Common myeloid progenitor, CD34-positive (primary cell): Measurements from ENCODE around the gene KLK11.

Experiments used
- CTCF ChIA-PET: fragments of 350-600 bp; sonication (Branson Sonifier 250); formaldehyde crosslinking; loops from one replicate; lab custom pipeline; 2021; ENCODE audit warnings: antibody characterized with exemption; lab: Charles Lee
- POLR2A ChIA-PET: fragments of 350-600 bp; sonication (Branson Sonifier 250); formaldehyde crosslinking; loops from one replicate; lab custom pipeline; 2021; ENCODE audit warnings: antibody characterized with exemption; lab: Charles Lee
- DNase-seq, 3 donors: peaks; one replicate each; pipeline versions ENCODE4 v3.0.0 to v3.0.0-alpha.2; 2013
- H3K27ac ChIP-seq, 2 experiments: 1 replicate in 1 of 2; 2 replicates in 1 of 2; pipeline ENCODE4 v1.7.0; 2013; ENCODE audit warnings: inconsistent platforms in 2 of 2, low read length in 2 of 2, mild to moderate bottlenecking in 2 of 2, low read depth in 1 of 2, moderate library complexity in 1 of 2; ENCODE audit not compliant: severe bottlenecking in 2 of 2, insufficient read depth in 1 of 2, poor library complexity in 1 of 2
- H3K27me3 ChIP-seq, 5 experiments: replicated peaks in 2 of 5; 1 replicate in 3 of 5; 2 replicates in 2 of 5; pipeline versions ENCODE4 v1.6.1 to v1.7.0; 2013; ENCODE audit warnings: low read length in 4 of 5, mild to moderate bottlenecking in 2 of 5, moderate library complexity in 2 of 5, inconsistent platforms in 1 of 5; ENCODE audit not compliant: insufficient read depth in 5 of 5, control insufficient read depth in 4 of 5
- H3K36me3 ChIP-seq, 4 experiments: 1 replicate in 2 of 4; 2 replicates in 2 of 4; pipeline versions ENCODE4 v1.6.1 to v1.7.0; 2013; ENCODE audit warnings: low read length in 3 of 4, control low read depth in 1 of 4, mild to moderate bottlenecking in 1 of 4; ENCODE audit not compliant: control insufficient read depth in 4 of 4, insufficient read depth in 4 of 4
- H3K4me1 ChIP-seq, 4 experiments: 1 replicate in 3 of 4; 2 replicates in 1 of 4; pipeline versions ENCODE4 v1.6.1 to v1.7.1; 2013; ENCODE audit warnings: low read length in 3 of 4, mild to moderate bottlenecking in 3 of 4, control low read depth in 1 of 4, inconsistent platforms in 1 of 4, moderate library complexity in 1 of 4; ENCODE audit not compliant: control insufficient read depth in 4 of 4, insufficient read depth in 4 of 4; ENCODE audit errors: control extremely low read depth in 1 of 4
- H3K4me3 ChIP-seq, 7 experiments: 1 replicate in 4 of 7; 2 replicates in 3 of 7; pipeline versions ENCODE4 v1.5.1 to v1.7.0; 2013; ENCODE audit warnings: mild to moderate bottlenecking in 7 of 7, low read length in 6 of 7, moderate library complexity in 6 of 7, inconsistent platforms in 2 of 7, low read depth in 2 of 7, control low read depth in 1 of 7; ENCODE audit not compliant: insufficient read depth in 4 of 7, control insufficient read depth in 1 of 7; ENCODE audit errors: extremely low read depth in 1 of 7
- H3K9me3 ChIP-seq, 5 experiments: 1 replicate in 4 of 5; 2 replicates in 1 of 5; pipeline versions ENCODE4 v1.6.1 to v1.7.1; 2013; ENCODE audit warnings: low read length in 4 of 5, mild to moderate bottlenecking in 2 of 5, inconsistent platforms in 1 of 5, low read depth in 1 of 5, moderate library complexity in 1 of 5; ENCODE audit not compliant: control insufficient read depth in 4 of 5, insufficient read depth in 2 of 5; ENCODE audit errors: control extremely low read depth in 1 of 5
- WGBS: methylation state at CpG from one replicate; pipeline ENCODE4 v1.1.5; 2013; ENCODE audit not compliant: insufficient coverage; 5-methylcytosine and 5-hydroxymethylcytosine counted together

KLK11 gene

DNA sequence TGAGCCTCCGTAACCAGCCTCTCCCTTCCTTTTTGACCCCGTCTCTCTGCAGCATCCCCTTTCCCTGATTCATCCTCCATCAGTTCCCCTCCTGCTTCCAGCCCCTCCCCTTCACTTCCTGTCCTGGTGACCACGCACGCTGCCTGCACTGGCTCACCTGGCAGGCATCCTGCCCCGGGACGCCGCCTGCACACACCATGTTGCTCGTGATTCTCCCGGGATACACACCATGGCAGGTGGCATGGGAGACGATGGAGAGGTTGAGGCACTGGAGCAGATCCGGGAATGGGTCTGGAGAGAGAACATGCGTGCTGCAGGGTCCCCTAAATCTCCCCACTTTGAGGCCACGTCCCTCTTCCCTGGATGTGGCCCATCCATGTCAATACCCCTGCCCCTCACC lies 4.2 kb upstream of the KLK11 start:
- ChIA-PET CTCF (no interaction called here), POLR2A (no interaction called here)
- WGBS = 87% methylated on average over 10 of the region's 13 CpGs
- Histone ChIP-seq H3K4me3 (no peak overlapping the region), H3K36me3 (no peaks in the 10 kb centered on the region), H3K27ac (no peak overlapping the region), H3K4me1 (no peaks in the 10 kb centered on the region), H3K9me3 (no peaks in the 10 kb centered on the region), H3K27me3 (peaks cover 0 to 53% (median 4%) of the 10 kb centered on the region in 5 experiments)
- no peak for DNase-seq

DNA sequence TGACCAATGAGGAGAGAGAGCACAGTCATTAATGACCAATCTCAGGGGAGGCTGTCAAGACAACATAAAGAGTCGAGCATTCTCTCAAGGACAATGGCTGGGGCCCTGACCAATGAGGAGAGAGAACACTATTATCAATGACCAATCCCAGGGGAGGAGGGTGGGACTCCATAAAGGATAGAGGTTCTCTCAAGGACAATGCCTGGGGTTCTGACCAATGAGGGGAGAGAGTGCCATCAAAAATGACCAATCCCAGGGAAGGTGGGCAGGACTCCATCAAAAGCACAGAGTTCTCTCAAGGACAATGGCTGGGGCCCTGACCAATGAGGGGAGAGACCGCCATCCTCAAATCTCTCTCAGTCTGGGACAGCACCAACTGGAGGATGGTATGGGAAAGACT lies 3.3 kb upstream of the KLK11 start:
- H3K27me3 ChIP-seq = peaks cover 0 to 56% (median 5%) of the 10 kb centered on the region in 5 experiments
- 91% methylated on average over 2 of the region's 2 CpGs for WGBS
- POLR2A ChIA-PET = no interaction called here
- no peaks in the 10 kb centered on the region for H3K9me3 ChIP-seq
- CTCF ChIA-PET = no interaction called here
- H3K4me3 ChIP-seq = no peak overlapping the region
- H3K36me3 ChIP-seq = no peaks in the 10 kb centered on the region
- H3K4me1 ChIP-seq = no peaks in the 10 kb centered on the region
- H3K27ac ChIP-seq = no peak overlapping the region
- DNase-seq = no peak

DNA sequence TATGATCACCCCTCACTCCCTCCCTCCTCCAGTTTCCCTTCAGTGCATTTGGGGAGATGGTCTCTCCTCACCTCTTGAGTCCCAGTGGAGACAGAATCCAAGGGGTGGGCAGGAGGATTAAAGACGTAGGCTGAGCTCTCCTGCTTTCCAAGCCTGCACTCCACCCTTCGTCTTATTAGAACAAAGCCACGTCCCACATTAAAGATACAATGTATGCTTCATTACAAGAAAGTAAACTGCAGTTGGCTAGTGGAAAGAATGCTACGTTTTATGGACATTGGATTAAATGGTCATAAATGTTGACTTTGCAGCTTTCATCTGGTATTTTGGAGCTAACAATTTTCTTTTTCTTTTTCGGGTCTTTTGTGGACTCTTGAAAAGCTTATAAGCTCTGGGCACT lies 1.5 kb upstream of the KLK11 start:
- 63% methylated on average over 1 of the region's 5 CpGs for WGBS
- ChIA-PET CTCF (interaction anchor here (1.6 kb wide), 1 partner anchor 9 kb away, joined by 4 read pairs; no protein-coding TSS in a partner anchor), POLR2A (no interaction called here)
- no peaks in the 10 kb centered on the region for H3K36me3 ChIP-seq
- no peaks in the 10 kb centered on the region for H3K4me1 ChIP-seq
- DNase-seq = no peak
- peaks cover 0 to 62% (median 11%) of the 10 kb centered on the region in 5 experiments for H3K27me3 ChIP-seq
- no peaks in the 10 kb centered on the region for H3K9me3 ChIP-seq
- no peak overlapping the region for H3K27ac ChIP-seq
- H3K4me3 ChIP-seq = no peak overlapping the region

DNA sequence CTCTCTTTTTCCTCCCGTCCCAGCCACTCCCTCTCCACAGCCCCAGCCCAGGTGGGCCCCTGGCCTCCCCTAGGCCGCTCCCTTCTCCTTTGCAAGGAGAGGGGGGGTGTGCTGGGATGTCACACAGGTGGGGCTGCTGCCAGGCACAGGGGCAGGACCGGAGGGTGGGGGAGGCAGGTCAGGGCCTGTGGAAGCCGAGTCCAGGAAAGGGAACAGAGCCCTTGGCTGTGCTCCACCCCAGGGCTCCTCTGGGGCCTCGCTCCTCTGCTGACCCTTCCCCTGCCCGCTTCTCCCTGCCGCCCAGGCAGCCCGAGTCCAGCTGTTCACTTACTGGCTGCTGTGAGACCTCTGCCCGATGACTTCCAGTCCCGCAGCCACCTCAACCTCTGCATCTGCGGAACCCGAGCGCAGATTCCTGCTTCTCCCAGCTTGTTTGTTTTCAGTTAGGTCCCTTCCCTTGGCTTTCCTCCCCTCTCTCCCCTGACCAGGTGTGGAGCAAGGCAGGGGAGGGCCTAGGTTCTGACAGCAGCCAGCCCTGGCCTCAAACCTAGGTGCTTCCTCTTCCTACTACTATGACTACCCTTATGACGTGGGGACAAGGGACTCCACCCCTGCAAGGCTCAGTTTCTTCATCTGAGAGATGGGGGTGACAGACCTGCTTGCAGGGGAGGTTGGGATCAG lies 850 bp upstream of the KLK11 start:
- H3K27ac ChIP-seq = no peak overlapping the region
- WGBS = 69% methylated on average over 12 of the region's 14 CpGs
- H3K4me1 ChIP-seq = no peaks in the 10 kb centered on the region
- H3K4me3 ChIP-seq = no peak overlapping the region
- ChIA-PET CTCF (interaction anchor here (1.6 kb wide), 1 partner anchor 8 kb away, joined by 4 read pairs; no protein-coding TSS in a partner anchor), POLR2A (no interaction called here)
- H3K36me3 ChIP-seq = no peaks in the 10 kb centered on the region
- DNase-seq = no peak
- H3K27me3 ChIP-seq = peaks cover 0 to 65% (median 11%) of the 10 kb centered on the region in 5 experiments
- no peaks in the 10 kb centered on the region for H3K9me3 ChIP-seq

DNA sequence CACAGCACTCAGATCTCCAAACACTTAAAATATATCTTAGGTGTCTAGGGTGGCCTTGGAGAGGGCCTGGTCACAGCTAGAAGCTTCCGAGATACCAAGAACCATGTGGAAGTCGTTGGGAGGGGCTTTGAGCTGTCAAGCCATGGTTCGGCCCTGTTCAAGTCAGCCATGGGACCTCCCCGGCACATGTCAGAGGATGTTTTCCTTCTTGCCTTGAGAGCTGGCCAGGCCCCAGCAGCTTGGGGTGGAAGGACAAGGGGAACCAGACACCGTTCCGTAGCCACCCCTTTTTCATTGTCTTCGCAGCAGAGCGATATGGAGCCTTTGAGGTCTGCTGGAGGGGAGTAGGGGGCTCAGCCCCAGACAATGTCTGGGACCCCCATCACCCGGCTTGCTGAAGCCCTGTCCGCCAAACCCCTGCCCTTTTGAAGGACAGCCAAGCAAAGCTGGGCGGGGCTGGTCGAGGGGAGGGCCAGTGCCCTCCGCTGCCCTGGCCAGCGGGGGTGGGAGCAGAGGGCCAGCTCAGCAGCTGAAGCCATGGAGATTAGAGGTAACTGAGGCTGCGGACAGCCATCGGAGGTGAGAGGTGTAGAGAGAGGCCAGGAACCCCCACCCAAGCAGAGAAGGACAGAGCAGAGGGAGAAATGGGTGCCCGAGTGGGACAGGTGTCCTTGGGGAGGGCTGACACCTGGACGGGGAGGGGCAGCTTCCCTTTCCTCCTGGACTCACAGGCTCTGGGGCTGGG lies 435 bp downstream of the KLK11 start:
- H3K4me1 ChIP-seq = no peaks in the 10 kb centered on the region
- H3K36me3 ChIP-seq = no peaks in the 10 kb centered on the region
- WGBS = 81% methylated on average over 16 of the region's 18 CpGs
- CTCF ChIA-PET = no interaction called here
- POLR2A ChIA-PET = no interaction called here
- no peak overlapping the region for H3K27ac ChIP-seq
- H3K9me3 ChIP-seq = no peaks in the 10 kb centered on the region
- H3K4me3 ChIP-seq = no peak overlapping the region
- no peak for DNase-seq
- peaks cover 0 to 66% (median 13%) of the 10 kb centered on the region in 5 experiments for H3K27me3 ChIP-seq

DNA sequence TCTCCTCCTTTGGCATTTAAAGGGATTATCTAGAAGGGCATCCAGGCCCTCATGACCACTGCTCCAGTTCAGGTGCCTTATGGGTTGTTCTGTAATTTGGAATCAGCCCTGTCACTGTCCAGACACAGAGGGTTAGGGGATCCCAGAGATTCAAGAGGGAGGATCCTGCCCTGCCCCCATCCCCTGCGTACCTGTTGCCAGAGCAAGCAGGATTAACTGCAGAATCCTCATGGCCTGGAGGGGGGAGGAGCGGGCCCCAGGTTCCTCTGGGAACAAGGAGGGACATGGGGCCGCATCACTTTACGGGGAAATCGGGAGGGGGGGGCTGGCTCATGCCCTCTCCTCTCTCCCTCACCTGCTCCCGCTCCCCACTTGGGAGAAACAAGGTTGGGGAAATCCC lies 1.0 kb downstream of the KLK11 start:
- Histone ChIP-seq H3K27ac (no peak overlapping the region), H3K4me3 (no peak overlapping the region), H3K27me3 (peaks cover 0 to 68% (median 15%) of the 10 kb centered on the region in 5 experiments), H3K4me1 (no peaks in the 10 kb centered on the region), H3K9me3 (no peaks in the 10 kb centered on the region), H3K36me3 (no peaks in the 10 kb centered on the region)
- 50% methylated on average over 1 of the region's 6 CpGs for WGBS
- POLR2A ChIA-PET = no interaction called here
- CTCF ChIA-PET = no interaction called here
- no peak for DNase-seq

DNA sequence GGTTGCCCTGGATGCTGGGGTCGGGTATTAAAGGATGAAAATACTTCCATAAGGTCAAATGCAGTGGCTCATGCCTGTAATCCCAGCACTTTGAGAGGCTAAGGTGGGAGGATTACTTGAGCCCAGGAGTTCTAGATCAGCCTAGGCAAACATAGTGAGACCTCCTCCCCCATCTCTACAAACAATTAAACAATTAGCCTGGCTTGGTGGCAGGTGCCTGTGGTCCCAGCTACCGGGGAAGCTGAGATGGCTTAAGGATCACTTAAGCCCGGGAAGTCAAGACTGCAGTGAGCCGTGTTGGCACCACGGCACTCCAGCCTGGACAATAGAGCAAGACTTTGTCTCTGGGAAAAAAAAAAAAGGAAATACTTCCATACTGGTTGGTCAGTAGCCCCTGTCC lies 1.5 kb downstream of the KLK11 start:
- Histone ChIP-seq H3K27ac (no peak overlapping the region), H3K36me3 (no peaks in the 10 kb centered on the region), H3K27me3 (peaks cover 0 to 73% (median 20%) of the 10 kb centered on the region in 5 experiments), H3K4me1 (peaks cover 0 to under 1% (median 0%) of the 10 kb centered on the region in 4 experiments), H3K4me3 (no peak overlapping the region), H3K9me3 (no peaks in the 10 kb centered on the region)
- ChIA-PET CTCF (no interaction called here), POLR2A (no interaction called here)
- 37% methylated on average over 2 of the region's 5 CpGs for WGBS
- no peak for DNase-seq
